Panc1 (cell line): ENCODE measurements around the gene SNRPD3. TPM values are rescaled to one million over a fixed set of nuclear protein-coding genes. Genes with fewer than 3 reads are reported as not detected.
"Not testable (repeated sequence)": the region's sequence is repeated elsewhere in the genome, so short reads cannot be mapped to it uniquely, and the experiment has no call there.

Source experiments
- ATAC-seq: fragments of 200-7000 bp; cut with Tn5 transposase; 2 replicates; pipeline ENCODE4 v1.9.1; 2020; ENCODE audit warnings: mild to moderate bottlenecking, moderate library complexity
- BruUV-seq: library from RNA; stranded (reverse); fragments of 400-500 nt; replicated peaks from 2 replicates; lab custom pipeline; 2021; lab: Mats Ljungman, UMichigan
- CTCF ChIA-PET: fragments of 300-600 bp; sonication (Branson Sonifier 250); formaldehyde crosslinking; loops from one replicate; lab custom pipeline; 2022; ENCODE audit warnings: antibody characterized with exemption; lab: Charles Lee
- POLR2A ChIA-PET: fragments of 300-600 bp; sonication (Branson Sonifier 250); formaldehyde crosslinking; loops from one replicate; lab custom pipeline; 2022; ENCODE audit warnings: antibody characterized with exemption; lab: Charles Lee
- DNase-seq: peaks from one replicate; pipeline ENCODE4 v3.0.0-alpha.2; 2010; ENCODE audit warnings: low read depth, low spot score
- H3K27ac ChIP-seq: 2 replicates; pipeline ENCODE4 v1.5.1; 2011; ENCODE audit warnings: mild to moderate bottlenecking, low read length, inconsistent platforms
- H3K27me3 ChIP-seq: fragments of 200-500 bp; sonication (Bioruptor generic); 2 replicates; pipeline ENCODE4 v1.6.0; 2014; ENCODE audit warnings: low read length, inconsistent platforms; ENCODE audit not compliant: control insufficient read depth, insufficient read depth
- H3K36me3 ChIP-seq: fragments of 200-500 bp; sonication (Bioruptor generic); 2 replicates; pipeline ENCODE4 v1.5.1; 2014; ENCODE audit warnings: inconsistent platforms, mild to moderate bottlenecking, low read length, moderate library complexity; ENCODE audit not compliant: control insufficient read depth, insufficient read depth
- H3K4me1 ChIP-seq: 2 replicates; pipeline ENCODE4 v1.5.1; 2011; ENCODE audit warnings: inconsistent platforms, mild to moderate bottlenecking, low read length, moderate library complexity; ENCODE audit not compliant: control insufficient read depth, insufficient read depth
- H3K4me3 ChIP-seq, 2 experiments: 2 replicates each; pipeline ENCODE4 v1.5.1; 2011 to 2012; ENCODE audit warnings: low read depth in 2 of 2, low read length in 2 of 2, mild to moderate bottlenecking in 2 of 2, inconsistent platforms in 1 of 2, moderate library complexity in 1 of 2
- H3K9me3 ChIP-seq: fragments of 200-500 bp; sonication (Bioruptor generic); 2 replicates; pipeline ENCODE4 v1.5.1; 2014; ENCODE audit warnings: low read depth, mild to moderate bottlenecking, inconsistent platforms, low read length, moderate library complexity; ENCODE audit not compliant: control insufficient read depth, insufficient read depth
- in situ Hi-C: cut with HindIII; loops from 2 replicates; pipeline ENCODE4 v1.10.0; 2016; ENCODE audit warnings: low sequenced_read_pairs, low pct_unique_long_range_greater_than_20kb
- intact Hi-C: fragments of 100-400 bp; cut with micrococcal nuclease; formaldehyde crosslinking; loops from one replicate; pipeline ENCODE4 v1.10.0; 2022; ENCODE audit not compliant: unreplicated experiment
- total RNA-seq: library from RNA; stranded (reverse); gene quantifications from one replicate; pipeline ENCODE4 v1.2.1, GENCODE V29; 2021; ENCODE audit not compliant: unreplicated experiment

Gene SNRPD3
- total RNA-seq, 1 experiment from 2014 or later, result 89.4 TPM

DNA sequence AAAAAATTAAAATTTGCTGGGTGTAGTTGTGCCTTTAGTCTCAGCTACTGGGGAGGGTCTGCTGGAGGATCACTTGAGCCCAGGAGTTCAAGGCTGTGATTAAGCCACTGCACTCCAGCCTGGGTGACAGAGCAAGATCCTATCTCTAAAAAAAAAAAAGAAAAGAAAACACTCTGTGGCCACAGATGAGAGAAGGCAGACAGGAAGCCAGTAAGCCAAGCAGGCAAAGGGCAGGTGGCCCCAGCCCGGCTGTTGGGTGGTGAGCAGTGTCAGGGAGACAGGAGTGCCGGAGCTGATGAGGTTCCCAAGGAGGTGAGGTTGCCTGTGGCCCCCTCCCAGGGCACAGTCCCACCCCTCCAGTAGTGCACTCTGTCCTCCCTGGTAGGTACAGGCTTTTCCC is 66.8 kb downstream of the SNRPD3 start:
- H3K27me3 ChIP-seq, H3K36me3 ChIP-seq, intact Hi-C loops, in situ Hi-C loops, H3K27ac ChIP-seq, H3K9me3 ChIP-seq, POLR2A ChIA-PET, BruUV-seq, H3K4me1 ChIP-seq, DNase-seq, H3K4me3 ChIP-seq, ATAC-seq, CTCF ChIA-PET: not testable (repeated sequence)

Other genes starting within 250 kb of the SNRPD3 start
- gene ADORA2A, start 128.4 kb upstream of the SNRPD3 start, total RNA-seq, result 11.5 TPM
- 0.10 TPM for gene UPB1, start 60.7 kb upstream of the SNRPD3 start, total RNA-seq
- 97.7 TPM for gene GUCD1, start 861 bp upstream of the SNRPD3 start, total RNA-seq
- 4.1 TPM for gene LRRC75B, start 37.1 kb downstream of the SNRPD3 start, total RNA-seq
- gene GGT1, start 47.2 kb downstream of the SNRPD3 start, total RNA-seq, result 2.6 TPM
- gene PIWIL3, start 218.7 kb downstream of the SNRPD3 start, total RNA-seq, result not detected